K562 (cell line): Measurements from ENCODE around the gene BTBD2. TPM values are rescaled to one million over a fixed set of nuclear protein-coding genes. Genes with fewer than 3 reads are reported as not detected.

Experiments
- ADNP ChIP-seq: fragments of 200-800 bp; sonication (Bioruptor generic); IDR thresholded peaks from 2 replicates; pipeline ENCODE4 v1.6.1; 2016; ENCODE audit warnings: missing genetic modification characterization, missing compliant biosample characterization
- ASH1L ChIP-seq: fragments of 450-650 bp; IDR thresholded peaks from 2 replicates; pipeline ENCODE4 v1.6.1; 2018; ENCODE audit warnings: borderline replicate concordance, mild to moderate bottlenecking, low read depth; ENCODE audit not compliant: partially characterized antibody
- SMC3 ChIP-seq: conservative IDR thresholded peaks from 2 replicates; pipeline ENCODE4 v1.6.1; 2011; ENCODE audit warnings: low read depth, low read length, improper control_type of control experiment; ENCODE audit not compliant: insufficient read depth
- ZNF124 ChIP-seq: sonication (generic); formaldehyde crosslinking; IDR thresholded peaks from 2 replicates; pipeline ENCODE4 v1.8.1; 2022; ENCODE audit warnings: missing genetic modification reagents
- ZNF197 ChIP-seq: fragments of 200-800 bp; sonication (Bioruptor generic); IDR thresholded peaks from 2 replicates; pipeline ENCODE4 v1.6.1; 2016; ENCODE audit warnings: low read depth, missing genetic modification characterization, missing compliant biosample characterization
- ZNF24 ChIP-seq: fragments of 450-650 bp; IDR thresholded peaks from 2 replicates; pipeline ENCODE4 v1.6.1; 2016
- polyA plus RNA-seq, 8 experiments: library from polyadenylated mRNA; depleted of rRNA in 4 of 8; stranded (reverse) in 5 of 8; unstranded in 3 of 8; fragments of >200 nt; fragmentation: Nextera tagmentation in 2 of 8; fragmentation: Illumina TruSeq in 1 of 8; extraction: Ambion mirVana in 2 of 8; extraction: Trizol in 1 of 8; gene quantifications; 2 replicates each; pipeline versions ENCODE4 v1.2.1 to v1.2.3, GENCODE V29; 2011 to 2014; ENCODE audit warnings: inconsistent platforms in 1 of 8, missing spikeins in 1 of 8
- total RNA-seq, 7 experiments: library from RNA; depleted of rRNA in 6 of 7; stranded (reverse); fragments of >200 nt in 6 of 7; fragmentation: Illumina TruSeq in 2 of 7; extraction: Trizol in 2 of 7; gene quantifications; 2 replicates each; pipeline versions ENCODE4 v1.2.1 to v1.2.3, GENCODE V29; 2011 to 2021; ENCODE audit warnings: low replicate concordance in 1 of 7
- TF ChIP-seq, protein P1 (sequence below): fragments of 200-600 bp; sonication (generic); IDR thresholded peaks from one replicate; pipeline ENCODE4 v1.6.1; 2012; ENCODE audit warnings: mild to moderate bottlenecking, low read depth, low read length, inconsistent platforms
- TF ChIP-seq, protein P2 (sequence below): sonication (generic); formaldehyde crosslinking; IDR thresholded peaks from 2 replicates; pipeline ENCODE4 v1.8.0; 2022; ENCODE audit warnings: mild to moderate bottlenecking, missing genetic modification reagents, borderline replicate concordance
- TF ChIP-seq, protein P3 (sequence below): sonication (generic); formaldehyde crosslinking; IDR thresholded peaks from 2 replicates; pipeline ENCODE4 v1.8.1; 2023; ENCODE audit warnings: mild to moderate bottlenecking, missing genetic modification reagents, moderate library complexity
- TF ChIP-seq, protein P4 (sequence below): fragments of 450-650 bp; formaldehyde crosslinking; IDR thresholded peaks from 2 replicates; pipeline ENCODE4 v1.4.0; 2020; ENCODE audit warnings: mild to moderate bottlenecking, moderate library complexity

The BTBD2 gene
- total and polyA plus RNA-seq, 9 of the 15 experiments (the other 6 are each of a cell fraction or from before 2014, with no cell fraction given), result 0.10 to 15.6 (median 6.9) TPM

DNA sequence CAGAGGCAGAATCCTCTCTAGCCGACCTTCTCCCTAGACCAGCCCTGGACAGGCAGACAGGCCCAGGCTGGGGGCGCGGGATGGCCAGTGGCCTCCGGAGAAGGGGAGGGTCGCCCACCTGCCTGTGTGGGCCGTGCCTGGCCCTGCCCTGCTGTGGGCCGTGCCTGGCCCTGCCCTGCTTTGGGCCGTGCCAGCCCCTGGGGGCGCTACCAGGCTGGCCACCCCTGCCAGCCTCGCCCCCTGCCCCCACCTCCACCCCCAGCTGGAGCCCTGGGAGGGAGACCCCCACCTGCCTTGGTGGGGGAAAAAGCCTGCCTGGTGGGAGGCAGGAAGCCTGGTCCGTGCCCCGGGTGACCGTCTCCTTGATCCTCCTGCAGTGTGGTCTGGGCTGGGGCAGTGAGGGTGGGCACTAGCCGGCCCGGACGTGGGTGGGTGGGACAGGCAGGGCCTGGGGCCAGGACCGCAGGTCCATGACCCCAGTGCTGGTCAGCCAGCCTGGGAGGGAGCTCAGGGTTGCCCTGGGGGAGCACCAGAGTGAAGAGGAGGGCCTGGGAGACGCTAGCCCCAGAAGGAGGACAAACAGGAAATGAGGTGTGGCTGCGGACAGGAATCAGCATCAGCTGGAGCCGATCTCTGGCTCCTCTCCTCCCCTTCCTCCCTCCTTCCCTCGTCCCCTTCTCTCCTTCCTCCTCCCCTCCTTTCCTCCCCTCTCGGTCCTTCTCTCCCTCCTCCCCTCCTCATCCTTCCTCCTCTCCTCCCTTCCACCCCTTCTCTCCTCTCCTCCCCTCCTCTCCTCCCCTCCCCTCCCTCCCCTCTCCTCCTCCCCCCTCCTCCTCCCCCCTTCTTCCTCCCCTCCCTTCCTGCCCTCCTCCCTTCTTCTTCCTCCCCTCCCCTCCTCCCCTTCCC, 40.7 kb upstream of the BTBD2 start (continued):
- TF ChIP-seq, protein P1, sequence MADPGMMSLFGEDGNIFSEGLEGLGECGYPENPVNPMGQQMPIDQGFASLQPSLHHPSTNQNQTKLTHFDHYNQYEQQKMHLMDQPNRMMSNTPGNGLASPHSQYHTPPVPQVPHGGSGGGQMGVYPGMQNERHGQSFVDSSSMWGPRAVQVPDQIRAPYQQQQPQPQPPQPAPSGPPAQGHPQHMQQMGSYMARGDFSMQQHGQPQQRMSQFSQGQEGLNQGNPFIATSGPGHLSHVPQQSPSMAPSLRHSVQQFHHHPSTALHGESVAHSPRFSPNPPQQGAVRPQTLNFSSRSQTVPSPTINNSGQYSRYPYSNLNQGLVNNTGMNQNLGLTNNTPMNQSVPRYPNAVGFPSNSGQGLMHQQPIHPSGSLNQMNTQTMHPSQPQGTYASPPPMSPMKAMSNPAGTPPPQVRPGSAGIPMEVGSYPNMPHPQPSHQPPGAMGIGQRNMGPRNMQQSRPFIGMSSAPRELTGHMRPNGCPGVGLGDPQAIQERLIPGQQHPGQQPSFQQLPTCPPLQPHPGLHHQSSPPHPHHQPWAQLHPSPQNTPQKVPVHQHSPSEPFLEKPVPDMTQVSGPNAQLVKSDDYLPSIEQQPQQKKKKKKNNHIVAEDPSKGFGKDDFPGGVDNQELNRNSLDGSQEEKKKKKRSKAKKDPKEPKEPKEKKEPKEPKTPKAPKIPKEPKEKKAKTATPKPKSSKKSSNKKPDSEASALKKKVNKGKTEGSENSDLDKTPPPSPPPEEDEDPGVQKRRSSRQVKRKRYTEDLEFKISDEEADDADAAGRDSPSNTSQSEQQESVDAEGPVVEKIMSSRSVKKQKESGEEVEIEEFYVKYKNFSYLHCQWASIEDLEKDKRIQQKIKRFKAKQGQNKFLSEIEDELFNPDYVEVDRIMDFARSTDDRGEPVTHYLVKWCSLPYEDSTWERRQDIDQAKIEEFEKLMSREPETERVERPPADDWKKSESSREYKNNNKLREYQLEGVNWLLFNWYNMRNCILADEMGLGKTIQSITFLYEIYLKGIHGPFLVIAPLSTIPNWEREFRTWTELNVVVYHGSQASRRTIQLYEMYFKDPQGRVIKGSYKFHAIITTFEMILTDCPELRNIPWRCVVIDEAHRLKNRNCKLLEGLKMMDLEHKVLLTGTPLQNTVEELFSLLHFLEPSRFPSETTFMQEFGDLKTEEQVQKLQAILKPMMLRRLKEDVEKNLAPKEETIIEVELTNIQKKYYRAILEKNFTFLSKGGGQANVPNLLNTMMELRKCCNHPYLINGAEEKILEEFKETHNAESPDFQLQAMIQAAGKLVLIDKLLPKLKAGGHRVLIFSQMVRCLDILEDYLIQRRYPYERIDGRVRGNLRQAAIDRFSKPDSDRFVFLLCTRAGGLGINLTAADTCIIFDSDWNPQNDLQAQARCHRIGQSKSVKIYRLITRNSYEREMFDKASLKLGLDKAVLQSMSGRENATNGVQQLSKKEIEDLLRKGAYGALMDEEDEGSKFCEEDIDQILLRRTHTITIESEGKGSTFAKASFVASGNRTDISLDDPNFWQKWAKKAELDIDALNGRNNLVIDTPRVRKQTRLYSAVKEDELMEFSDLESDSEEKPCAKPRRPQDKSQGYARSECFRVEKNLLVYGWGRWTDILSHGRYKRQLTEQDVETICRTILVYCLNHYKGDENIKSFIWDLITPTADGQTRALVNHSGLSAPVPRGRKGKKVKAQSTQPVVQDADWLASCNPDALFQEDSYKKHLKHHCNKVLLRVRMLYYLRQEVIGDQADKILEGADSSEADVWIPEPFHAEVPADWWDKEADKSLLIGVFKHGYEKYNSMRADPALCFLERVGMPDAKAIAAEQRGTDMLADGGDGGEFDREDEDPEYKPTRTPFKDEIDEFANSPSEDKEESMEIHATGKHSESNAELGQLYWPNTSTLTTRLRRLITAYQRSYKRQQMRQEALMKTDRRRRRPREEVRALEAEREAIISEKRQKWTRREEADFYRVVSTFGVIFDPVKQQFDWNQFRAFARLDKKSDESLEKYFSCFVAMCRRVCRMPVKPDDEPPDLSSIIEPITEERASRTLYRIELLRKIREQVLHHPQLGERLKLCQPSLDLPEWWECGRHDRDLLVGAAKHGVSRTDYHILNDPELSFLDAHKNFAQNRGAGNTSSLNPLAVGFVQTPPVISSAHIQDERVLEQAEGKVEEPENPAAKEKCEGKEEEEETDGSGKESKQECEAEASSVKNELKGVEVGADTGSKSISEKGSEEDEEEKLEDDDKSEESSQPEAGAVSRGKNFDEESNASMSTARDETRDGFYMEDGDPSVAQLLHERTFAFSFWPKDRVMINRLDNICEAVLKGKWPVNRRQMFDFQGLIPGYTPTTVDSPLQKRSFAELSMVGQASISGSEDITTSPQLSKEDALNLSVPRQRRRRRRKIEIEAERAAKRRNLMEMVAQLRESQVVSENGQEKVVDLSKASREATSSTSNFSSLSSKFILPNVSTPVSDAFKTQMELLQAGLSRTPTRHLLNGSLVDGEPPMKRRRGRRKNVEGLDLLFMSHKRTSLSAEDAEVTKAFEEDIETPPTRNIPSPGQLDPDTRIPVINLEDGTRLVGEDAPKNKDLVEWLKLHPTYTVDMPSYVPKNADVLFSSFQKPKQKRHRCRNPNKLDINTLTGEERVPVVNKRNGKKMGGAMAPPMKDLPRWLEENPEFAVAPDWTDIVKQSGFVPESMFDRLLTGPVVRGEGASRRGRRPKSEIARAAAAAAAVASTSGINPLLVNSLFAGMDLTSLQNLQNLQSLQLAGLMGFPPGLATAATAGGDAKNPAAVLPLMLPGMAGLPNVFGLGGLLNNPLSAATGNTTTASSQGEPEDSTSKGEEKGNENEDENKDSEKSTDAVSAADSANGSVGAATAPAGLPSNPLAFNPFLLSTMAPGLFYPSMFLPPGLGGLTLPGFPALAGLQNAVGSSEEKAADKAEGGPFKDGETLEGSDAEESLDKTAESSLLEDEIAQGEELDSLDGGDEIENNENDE, result no peak
- TF ChIP-seq, protein P2, sequence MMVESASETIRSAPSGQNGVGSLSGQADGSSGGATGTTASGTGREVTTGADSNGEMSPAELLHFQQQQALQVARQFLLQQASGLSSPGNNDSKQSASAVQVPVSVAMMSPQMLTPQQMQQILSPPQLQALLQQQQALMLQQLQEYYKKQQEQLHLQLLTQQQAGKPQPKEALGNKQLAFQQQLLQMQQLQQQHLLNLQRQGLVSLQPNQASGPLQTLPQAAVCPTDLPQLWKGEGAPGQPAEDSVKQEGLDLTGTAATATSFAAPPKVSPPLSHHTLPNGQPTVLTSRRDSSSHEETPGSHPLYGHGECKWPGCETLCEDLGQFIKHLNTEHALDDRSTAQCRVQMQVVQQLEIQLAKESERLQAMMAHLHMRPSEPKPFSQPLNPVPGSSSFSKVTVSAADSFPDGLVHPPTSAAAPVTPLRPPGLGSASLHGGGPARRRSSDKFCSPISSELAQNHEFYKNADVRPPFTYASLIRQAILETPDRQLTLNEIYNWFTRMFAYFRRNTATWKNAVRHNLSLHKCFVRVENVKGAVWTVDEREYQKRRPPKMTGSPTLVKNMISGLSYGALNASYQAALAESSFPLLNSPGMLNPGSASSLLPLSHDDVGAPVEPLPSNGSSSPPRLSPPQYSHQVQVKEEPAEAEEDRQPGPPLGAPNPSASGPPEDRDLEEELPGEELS (CRISPR knock-in tag), result no peak
- no peak for TF ChIP-seq ADNP
- TF ChIP-seq, protein P3, sequence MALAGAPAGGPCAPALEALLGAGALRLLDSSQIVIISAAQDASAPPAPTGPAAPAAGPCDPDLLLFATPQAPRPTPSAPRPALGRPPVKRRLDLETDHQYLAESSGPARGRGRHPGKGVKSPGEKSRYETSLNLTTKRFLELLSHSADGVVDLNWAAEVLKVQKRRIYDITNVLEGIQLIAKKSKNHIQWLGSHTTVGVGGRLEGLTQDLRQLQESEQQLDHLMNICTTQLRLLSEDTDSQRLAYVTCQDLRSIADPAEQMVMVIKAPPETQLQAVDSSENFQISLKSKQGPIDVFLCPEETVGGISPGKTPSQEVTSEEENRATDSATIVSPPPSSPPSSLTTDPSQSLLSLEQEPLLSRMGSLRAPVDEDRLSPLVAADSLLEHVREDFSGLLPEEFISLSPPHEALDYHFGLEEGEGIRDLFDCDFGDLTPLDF (CRISPR knock-in tag), result no peak
- TF ChIP-seq SMC3, result no peak
- no peak for TF ChIP-seq ASH1L
- no peak for TF ChIP-seq ZNF24
- TF ChIP-seq ZNF197 (CRISPR knock-in tag), result no peak
- TF ChIP-seq, protein P4, sequence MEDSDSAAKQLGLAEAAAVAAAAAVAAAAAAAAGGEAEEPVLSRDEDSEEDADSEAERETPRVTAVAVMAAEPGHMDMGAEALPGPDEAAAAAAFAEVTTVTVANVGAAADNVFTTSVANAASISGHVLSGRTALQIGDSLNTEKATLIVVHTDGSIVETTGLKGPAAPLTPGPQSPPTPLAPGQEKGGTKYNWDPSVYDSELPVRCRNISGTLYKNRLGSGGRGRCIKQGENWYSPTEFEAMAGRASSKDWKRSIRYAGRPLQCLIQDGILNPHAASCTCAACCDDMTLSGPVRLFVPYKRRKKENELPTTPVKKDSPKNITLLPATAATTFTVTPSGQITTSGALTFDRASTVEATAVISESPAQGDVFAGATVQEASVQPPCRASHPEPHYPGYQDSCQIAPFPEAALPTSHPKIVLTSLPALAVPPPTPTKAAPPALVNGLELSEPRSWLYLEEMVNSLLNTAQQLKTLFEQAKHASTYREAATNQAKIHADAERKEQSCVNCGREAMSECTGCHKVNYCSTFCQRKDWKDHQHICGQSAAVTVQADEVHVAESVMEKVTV (CRISPR knock-in tag), result no peak
- no peak for TF ChIP-seq ZNF124 (CRISPR knock-in tag)
